Measurements from ENCODE around the gene AFF1.

- TF ChIP-seq CTCF (IDR thresholded peaks at IDR 0.05) = no peak
- TF ChIP-seq POLR2A (IDR thresholded peaks at IDR 0.05) = no peak
These were observed 217.7 kb downstream of the AFF1 start for GRCh38 chr4:87152310-87153041.
